PC-9 (cell line): ENCODE data around the gene ATG2B.

Experiments
- EZH2 ChIP-seq: fragments of 200-600 bp; sonication (generic); IDR thresholded peaks from 2 replicates; pipeline ENCODE4 v1.8.0; 2017; ENCODE audit warnings: antibody characterized with exemption, low read depth
- TF ChIP-seq, protein P1 (sequence below): fragments of 200-600 bp; sonication (generic); conservative IDR thresholded peaks from 2 replicates; pipeline ENCODE4 v1.6.1; 2017; ENCODE audit warnings: mixed run types, antibody characterized with exemption, mild to moderate bottlenecking, moderate library complexity

DNA sequence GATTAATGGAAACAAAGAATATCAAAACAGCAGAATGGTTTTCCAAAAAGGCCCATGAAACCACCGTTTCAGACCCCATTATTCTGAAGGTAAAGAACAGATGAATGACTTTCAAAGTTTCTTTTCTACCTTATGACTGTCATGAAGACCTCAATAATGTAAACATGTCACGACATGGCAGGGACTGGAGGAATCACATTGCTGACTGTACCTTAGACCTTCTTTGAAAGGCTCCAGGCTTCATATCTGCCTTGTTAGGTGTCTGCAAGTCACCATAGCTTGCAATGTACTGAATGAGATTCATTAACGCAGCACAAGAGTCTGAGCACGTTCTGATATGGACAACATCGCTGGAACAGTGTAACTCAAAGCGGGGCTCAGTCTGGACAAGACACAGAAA, 52.2 kb downstream of the ATG2B start:
- TF ChIP-seq, protein P1, sequence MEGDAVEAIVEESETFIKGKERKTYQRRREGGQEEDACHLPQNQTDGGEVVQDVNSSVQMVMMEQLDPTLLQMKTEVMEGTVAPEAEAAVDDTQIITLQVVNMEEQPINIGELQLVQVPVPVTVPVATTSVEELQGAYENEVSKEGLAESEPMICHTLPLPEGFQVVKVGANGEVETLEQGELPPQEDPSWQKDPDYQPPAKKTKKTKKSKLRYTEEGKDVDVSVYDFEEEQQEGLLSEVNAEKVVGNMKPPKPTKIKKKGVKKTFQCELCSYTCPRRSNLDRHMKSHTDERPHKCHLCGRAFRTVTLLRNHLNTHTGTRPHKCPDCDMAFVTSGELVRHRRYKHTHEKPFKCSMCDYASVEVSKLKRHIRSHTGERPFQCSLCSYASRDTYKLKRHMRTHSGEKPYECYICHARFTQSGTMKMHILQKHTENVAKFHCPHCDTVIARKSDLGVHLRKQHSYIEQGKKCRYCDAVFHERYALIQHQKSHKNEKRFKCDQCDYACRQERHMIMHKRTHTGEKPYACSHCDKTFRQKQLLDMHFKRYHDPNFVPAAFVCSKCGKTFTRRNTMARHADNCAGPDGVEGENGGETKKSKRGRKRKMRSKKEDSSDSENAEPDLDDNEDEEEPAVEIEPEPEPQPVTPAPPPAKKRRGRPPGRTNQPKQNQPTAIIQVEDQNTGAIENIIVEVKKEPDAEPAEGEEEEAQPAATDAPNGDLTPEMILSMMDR = no peak
- TF ChIP-seq EZH2 = no peak
